Measurements from ENCODE around the gene ASB12.

Gene ASB12

DNA sequence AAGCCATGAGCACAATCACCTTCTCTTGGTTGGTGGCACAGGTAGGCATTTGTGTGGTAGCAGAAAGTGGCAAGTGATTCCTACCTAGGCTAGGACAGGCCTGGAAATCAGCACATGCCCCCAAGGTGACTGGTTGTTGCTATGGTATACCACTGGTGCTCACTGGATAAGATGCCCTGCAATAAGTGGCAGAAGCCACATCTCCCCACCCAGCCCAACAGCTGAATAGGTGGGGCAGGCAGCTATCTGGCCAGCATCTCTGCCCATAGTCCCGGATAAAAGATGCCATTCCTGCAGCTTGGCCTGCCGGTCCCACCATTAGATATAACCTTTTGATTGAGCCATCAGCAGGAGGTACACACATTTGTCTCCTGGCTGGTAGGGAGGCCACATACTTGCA, 46.0 kb downstream of the ASB12 start:
- FAIRE-seq = no peak

DNA sequence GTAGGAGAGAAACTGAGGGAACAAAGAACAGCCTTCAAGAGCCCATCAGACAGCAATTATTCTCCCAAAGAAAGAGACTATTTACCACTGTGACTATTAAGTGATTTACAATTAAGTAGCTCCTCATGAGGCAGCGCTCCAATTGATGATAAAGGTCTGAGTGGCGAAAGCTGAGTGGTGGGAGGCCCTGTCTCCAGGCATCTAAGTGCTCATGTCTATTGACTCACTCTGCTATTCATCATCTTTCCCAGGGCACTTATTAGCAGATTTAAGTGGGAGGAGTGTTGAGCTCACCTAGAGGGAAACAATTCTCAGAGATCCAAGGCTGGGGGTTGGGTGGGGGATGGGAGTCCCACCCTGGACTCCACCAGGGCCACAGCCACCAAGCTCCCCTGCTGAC, 48.2 kb downstream of the ASB12 start:
- no peak for FAIRE-seq

DNA sequence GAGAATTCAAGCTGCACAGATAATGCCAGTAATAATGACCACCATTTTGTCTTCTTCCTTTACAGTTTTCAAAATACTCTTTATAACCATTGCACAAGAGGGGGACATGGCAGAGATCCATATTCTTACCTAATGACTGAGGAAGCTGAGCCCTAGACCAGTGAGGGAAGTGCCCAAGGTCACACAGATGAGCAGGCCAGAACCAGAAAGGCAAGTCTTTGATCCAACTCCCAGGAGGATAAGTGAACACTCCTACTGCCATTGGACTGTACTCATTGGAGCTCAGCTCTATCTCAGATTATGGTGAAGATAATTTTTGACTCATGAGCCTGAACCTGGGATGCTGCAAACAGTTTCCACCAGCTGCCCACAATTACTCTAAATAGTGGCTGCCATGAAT, 53.5 kb downstream of the ASB12 start:
- no peak for FAIRE-seq
